GM12872 (cell line): Measurements from ENCODE around the gene MYO6.

Source experiments
- TF ChIP-seq, protein P1 (sequence below): IDR thresholded peaks from 3 replicates; pipeline ENCODE4 v1.5.1; 2011; ENCODE audit warnings: low read depth, mild to moderate bottlenecking, low read length, moderate library complexity; ENCODE audit not compliant: insufficient read depth

The MYO6 gene

GRCh38 chr6:75745404-75745803, 3.6 kb upstream of the MYO6 start:
- TF ChIP-seq, protein P1, sequence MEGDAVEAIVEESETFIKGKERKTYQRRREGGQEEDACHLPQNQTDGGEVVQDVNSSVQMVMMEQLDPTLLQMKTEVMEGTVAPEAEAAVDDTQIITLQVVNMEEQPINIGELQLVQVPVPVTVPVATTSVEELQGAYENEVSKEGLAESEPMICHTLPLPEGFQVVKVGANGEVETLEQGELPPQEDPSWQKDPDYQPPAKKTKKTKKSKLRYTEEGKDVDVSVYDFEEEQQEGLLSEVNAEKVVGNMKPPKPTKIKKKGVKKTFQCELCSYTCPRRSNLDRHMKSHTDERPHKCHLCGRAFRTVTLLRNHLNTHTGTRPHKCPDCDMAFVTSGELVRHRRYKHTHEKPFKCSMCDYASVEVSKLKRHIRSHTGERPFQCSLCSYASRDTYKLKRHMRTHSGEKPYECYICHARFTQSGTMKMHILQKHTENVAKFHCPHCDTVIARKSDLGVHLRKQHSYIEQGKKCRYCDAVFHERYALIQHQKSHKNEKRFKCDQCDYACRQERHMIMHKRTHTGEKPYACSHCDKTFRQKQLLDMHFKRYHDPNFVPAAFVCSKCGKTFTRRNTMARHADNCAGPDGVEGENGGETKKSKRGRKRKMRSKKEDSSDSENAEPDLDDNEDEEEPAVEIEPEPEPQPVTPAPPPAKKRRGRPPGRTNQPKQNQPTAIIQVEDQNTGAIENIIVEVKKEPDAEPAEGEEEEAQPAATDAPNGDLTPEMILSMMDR = no peak

DNA sequence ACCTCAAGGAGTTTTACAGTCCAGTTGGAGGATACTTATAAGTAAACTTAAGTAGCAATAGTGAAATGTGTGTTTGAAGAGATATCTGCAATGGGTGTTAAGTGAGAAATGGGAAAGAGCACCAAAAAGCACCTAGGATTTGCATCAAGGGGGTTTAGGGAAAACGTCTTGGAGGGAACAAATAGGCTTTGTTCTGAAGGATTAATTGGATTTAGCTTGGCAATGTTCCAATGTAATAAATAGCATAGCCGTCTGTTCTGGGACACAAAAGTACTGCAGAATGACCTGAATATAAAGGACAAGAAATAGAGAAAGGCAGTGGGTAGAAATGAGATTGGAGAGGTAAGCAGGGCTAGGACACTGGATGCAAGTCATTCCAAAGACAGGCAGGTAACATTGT, 2.8 kb upstream of the MYO6 start:
- TF ChIP-seq, protein P1 = no peak

DNA sequence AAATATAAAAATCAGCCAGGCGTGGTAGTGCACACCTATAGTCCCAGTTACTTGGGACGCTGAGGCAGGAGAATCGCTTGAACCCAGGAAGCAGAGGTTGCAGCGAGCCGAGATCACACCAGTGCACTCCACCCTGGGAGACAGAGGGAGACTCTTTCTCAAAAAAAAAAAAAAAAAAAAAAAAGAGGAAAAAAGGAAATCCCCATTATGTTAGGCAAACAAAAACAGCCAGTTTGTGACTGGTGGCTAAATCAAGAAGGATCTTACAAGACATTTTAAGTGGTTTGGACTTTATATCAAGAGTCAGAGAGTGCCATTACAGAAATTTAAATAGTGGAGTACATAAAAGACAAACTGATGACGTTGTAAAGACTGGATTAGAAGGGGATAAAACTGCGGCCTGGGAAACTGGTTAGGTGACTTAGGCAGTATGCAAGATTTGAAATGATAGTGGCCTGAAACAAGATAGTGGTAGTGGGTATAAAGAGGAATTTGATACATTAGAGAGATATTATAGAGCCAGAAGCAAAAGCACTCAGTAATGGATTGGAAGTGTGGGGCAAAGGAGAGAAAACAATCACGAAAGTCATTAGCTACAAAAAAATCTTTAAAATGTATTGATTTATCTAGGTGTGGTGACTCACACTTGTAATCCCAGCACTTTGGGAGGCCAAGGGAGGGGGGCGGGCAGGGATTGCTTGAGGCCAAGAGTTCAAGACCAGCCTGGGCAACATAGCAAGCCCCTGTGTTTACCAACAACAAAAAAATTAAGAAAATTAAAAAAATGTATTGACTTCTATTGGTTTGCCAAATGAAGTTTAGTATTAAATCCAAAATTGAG, 1.7 kb upstream of the MYO6 start:
- TF ChIP-seq, protein P1 = no peak

DNA sequence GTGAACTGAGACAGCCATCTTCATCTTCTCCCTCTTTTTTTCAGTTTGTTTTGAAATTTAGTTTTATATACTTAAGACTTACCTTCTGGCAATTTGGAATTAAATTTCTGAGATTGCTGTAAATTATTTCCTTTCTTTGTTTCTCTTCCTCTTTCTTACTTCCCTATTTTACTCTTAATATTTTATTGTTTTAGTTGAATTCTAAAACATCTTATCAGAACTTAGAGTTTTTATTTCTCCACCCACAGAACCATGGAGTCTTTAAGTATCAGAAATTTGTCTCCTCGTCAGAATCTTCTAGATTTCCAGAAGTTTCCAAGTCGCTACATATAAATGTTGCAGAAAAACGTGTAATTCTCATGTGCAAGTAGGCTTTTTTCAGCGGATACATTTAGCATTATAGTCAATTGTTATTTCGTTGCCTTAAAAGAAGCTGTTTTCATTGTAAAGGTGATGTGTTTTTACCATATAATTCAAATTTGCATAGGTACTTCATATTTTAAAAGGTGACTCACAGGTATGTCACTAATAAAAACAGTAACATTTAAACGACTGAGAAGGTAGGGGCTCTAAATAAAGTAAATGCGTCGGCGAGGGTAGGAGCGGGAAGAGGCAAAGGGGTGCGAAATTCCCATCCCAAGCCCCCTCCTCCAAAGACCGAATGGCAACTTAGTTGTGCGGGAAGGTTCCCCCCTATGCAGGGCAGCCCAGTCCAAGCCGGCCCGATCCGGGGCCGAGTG, 866 bp upstream of the MYO6 start:
- TF ChIP-seq, protein P1 = no peak

DNA sequence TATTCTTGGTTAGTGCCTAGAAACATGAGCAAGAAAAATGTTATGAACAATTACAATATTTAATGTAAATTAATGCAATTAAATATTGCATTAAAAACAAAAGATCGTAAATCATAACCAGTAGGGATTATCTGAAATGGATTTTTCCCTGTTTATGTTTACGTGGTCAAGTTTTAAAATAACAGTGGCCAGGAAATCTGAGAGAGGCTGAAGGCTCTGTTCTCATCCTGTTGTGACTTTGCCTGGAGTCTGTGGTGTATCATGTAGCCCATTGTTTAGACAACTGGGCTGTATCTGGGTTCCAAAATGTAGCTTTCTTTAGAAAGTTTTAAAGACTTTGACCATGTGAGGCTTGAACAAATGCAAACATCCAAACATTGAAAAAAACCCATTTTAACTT, 2.4 kb downstream of the MYO6 start:
- TF ChIP-seq, protein P1 = no peak

DNA sequence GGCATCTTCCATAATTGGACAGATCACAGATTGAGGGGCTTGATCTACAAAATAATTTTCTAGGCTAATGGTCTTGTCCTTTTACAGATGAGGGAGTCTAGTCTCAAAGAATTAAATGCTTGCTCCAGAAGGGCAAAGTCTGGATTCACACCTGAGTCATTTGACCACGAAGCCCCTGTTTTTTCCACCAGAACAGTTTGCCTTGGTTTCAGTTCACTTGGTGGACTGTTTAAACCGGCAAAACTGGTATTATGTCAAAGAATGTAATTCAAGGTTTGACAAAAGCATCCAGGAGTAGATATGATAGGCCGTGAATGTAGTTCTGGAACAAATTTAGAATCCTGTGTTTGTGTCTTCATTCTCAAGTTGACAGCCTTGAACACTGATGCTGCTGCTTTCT, 3.3 kb downstream of the MYO6 start:
- TF ChIP-seq, protein P1 = no peak

- TF ChIP-seq, protein P1 = no peak
These were observed 6.7 kb downstream of the MYO6 start for GRCh38 chr6:75755704-75756103.
